ENCODE measurements around the gene EMC9. TPM values are rescaled to one million over a fixed set of nuclear protein-coding genes. Genes with fewer than 3 reads are reported as not detected.

The EMC9 gene
- total and polyA plus RNA-seq, 2 of the 8 experiments (the other 6 are each of a cell fraction or from before 2014, with no cell fraction given): 38.4 to 47.2 TPM

GRCh38 chr14:24103451-24103850 lies 37.9 kb downstream of the EMC9 start:
- Histone ChIP-seq H2BK120ac (replicated peaks; ENCODE audit: low read depth, low read length) (no peak overlapping the region), H3K9ac (replicated peaks in 1 of 4; ENCODE audit: extremely low read depth in 1 of 4, low read depth in 3 of 4, low read length in 3 of 4) (no peak overlapping the region), H2BK15ac (ENCODE audit: low read length) (no peak overlapping the region), H2BK20ac (ENCODE audit: low read length) (no peak overlapping the region), H3K27ac (ENCODE audit: low read depth, low read length) (no peak overlapping the region), H3K18ac (ENCODE audit: extremely low read depth, low read length) (no peak overlapping the region), H3K79me1 (ENCODE audit: low read depth, low read length) (no peaks in the 10 kb centered on the region), H3K23me2 (ENCODE audit: low read depth, low read length) (no peaks in the 10 kb centered on the region), H3K4me2 (ENCODE audit: insufficient read depth in 1 of 2, low read depth in 2 of 2, low read length in 2 of 2) (no peak overlapping the region), H3K4ac (replicated peaks; ENCODE audit: insufficient read length, low read depth, low read length) (no peak overlapping the region), H4K91ac (replicated peaks; ENCODE audit: insufficient read length, low read length) (no peak overlapping the region), H4K8ac (ENCODE audit: extremely low read depth, insufficient read depth, low read length) (no peak overlapping the region), H4K20me1 (replicated peaks in 1 of 2; ENCODE audit: control insufficient read depth in 1 of 2, insufficient read depth in 2 of 2, low read length in 2 of 2) (peaks cover 3 to 4% of the 10 kb centered on the region in 2 experiments), H3K79me2 (ENCODE audit: control insufficient read depth in 1 of 2, insufficient read depth in 2 of 2, low read length in 2 of 2) (no peaks in the 10 kb centered on the region), H2AFZ (ENCODE audit: low read length) (no peak overlapping the region), H3K4me1 (replicated peaks in 1 of 4; ENCODE audit: control insufficient read depth in 3 of 4, insufficient read depth in 4 of 4, low read length in 3 of 4) (no peaks in the 10 kb centered on the region), H3K4me3 (ENCODE audit: extremely low read depth in 1 of 4, insufficient read depth in 2 of 4, low read depth in 3 of 4, low read length in 4 of 4) (no peak overlapping the region), H3K36me3 (ENCODE audit: control insufficient read depth in 2 of 4, insufficient read depth in 4 of 4, low read length in 3 of 4) (peaks cover 5 to 62% (median 40%) of the 10 kb centered on the region in 4 experiments; a peak in 7 of 8 replicates), H2BK5ac (ENCODE audit: low read depth, low read length) (no peak overlapping the region), H3K23ac (ENCODE audit: insufficient read length) (no peak overlapping the region), H3K14ac (ENCODE audit: insufficient read length) (no peak overlapping the region), H2BK12ac (ENCODE audit: low read depth, low read length) (no peak overlapping the region), H4K5ac (ENCODE audit: insufficient read length, low read depth, low read length) (no peak overlapping the region), H2AK5ac (ENCODE audit: low read depth, low read length) (no peak overlapping the region), H3K27me3 (replicated peaks in 1 of 4; ENCODE audit: control insufficient read depth in 3 of 4, extremely low read depth in 1 of 4, insufficient read depth in 3 of 4, low read length in 3 of 4) (no peaks in the 10 kb centered on the region), H3K56ac (replicated peaks; ENCODE audit: insufficient read length, low read depth, low read length) (no peak overlapping the region), H3K9me3 (ENCODE audit: insufficient read depth in 2 of 2, low read depth in 1 of 2, low read length in 1 of 2) (peaks cover 7% of the 10 kb centered on the region in 2 experiments; a peak in 3 of 4 replicates)
- POLR2A ChIA-PET (ENCODE audit: partially characterized antibody): interaction anchor here (0.6 to 23.9 kb wide), 11 partner anchors 7 to 589 kb away, joined by 3 to 626 read pairs (median 17); partner anchors contain the start of genes CPNE6, DCAF11, EMC9 and IRF9
- 97% methylated on average over 10 of the region's 13 CpGs; no CpG with 5 or more reads in 1 of the 2 experiments for WGBS, 2 experiments (ENCODE audit: extremely low coverage in 1 of 2, insufficient coverage in 1 of 2, insufficient read length in 1 of 2, insufficient replicate concordance in 2 of 2, low coverage in 1 of 2, low lambda C conversion rate in 2 of 2, missing lambda C conversion rate in 1 of 2)
- DNase-seq (ENCODE audit: low read depth in 1 of 2, low spot score in 2 of 2): no peak
- CTCF ChIA-PET (ENCODE audit: partially characterized antibody): interaction anchor here (1.0 to 12.2 kb wide), 5 partner anchors 9 to 57 kb away, joined by 3 to 160 read pairs (median 6); partner anchors contain the start of genes IRF9 and PCK2
- no peak for FAIRE-seq
- TF ChIP-seq JUN (IDR thresholded peaks at IDR 0.05; ENCODE audit: low read depth, low read length) (no peak), CTCF (IDR thresholded peaks at IDR 0.05; ENCODE audit: control extremely low read depth in 1 of 3, insufficient read depth in 1 of 3, low read depth in 1 of 3, low read length in 3 of 3) (no peak), SP2 (IDR thresholded peaks at IDR 0.05; ENCODE audit: low read length) (no peak), NRF1 (IDR thresholded peaks at IDR 0.05; ENCODE audit: low read depth, low read length) (no peak), ASH2L (IDR thresholded peaks at IDR 0.05; ENCODE audit: low read length) (no peak)

All from H1 (cell line).